HEK293 (cell line): Measurements from ENCODE around the gene FERD3L.

ENCODE experiments used
- CTCF ChIP-seq: fragments of 450-650 bp; formaldehyde crosslinking; IDR thresholded peaks from 2 replicates; pipeline ENCODE4 v1.5.1; 2016; ENCODE audit warnings: missing biosample characterization, missing genetic modification characterization
- ZNF184 ChIP-seq: fragments of 450-650 bp; IDR thresholded peaks from 2 replicates; pipeline ENCODE4 v1.5.1; 2018; ENCODE audit warnings: missing biosample characterization, mild to moderate bottlenecking, missing genetic modification characterization
- ZNF398 ChIP-seq: fragments of 450-650 bp; formaldehyde crosslinking; IDR thresholded peaks from 2 replicates; pipeline ENCODE4 v1.5.1; 2017; ENCODE audit warnings: missing biosample characterization, missing genetic modification characterization
- ZNF639 ChIP-seq: fragments of 450-650 bp; formaldehyde crosslinking; IDR thresholded peaks from 2 replicates; pipeline ENCODE4 v1.5.1; 2016; ENCODE audit warnings: missing biosample characterization, missing genetic modification characterization
- ZNF660 ChIP-seq: fragments of 450-650 bp; IDR thresholded peaks from 2 replicates; pipeline ENCODE4 v1.5.1; 2018; ENCODE audit warnings: missing biosample characterization, mild to moderate bottlenecking, missing genetic modification characterization
- TF ChIP-seq, protein P1 (sequence below): fragments of 450-650 bp; formaldehyde crosslinking; conservative IDR thresholded peaks from 2 replicates; pipeline ENCODE4 v1.5.1; 2016; ENCODE audit warnings: low read depth, missing biosample characterization, missing genetic modification characterization

- TF ChIP-seq ZNF398 (no peak), CTCF (tag by site-specific recombination) (no peak), ZNF639 (tag by site-specific recombination) (no peak), ZNF660 (tag by site-specific recombination) (no peak), ZNF184 (tag by site-specific recombination) (no peak)
- TF ChIP-seq, protein P1, sequence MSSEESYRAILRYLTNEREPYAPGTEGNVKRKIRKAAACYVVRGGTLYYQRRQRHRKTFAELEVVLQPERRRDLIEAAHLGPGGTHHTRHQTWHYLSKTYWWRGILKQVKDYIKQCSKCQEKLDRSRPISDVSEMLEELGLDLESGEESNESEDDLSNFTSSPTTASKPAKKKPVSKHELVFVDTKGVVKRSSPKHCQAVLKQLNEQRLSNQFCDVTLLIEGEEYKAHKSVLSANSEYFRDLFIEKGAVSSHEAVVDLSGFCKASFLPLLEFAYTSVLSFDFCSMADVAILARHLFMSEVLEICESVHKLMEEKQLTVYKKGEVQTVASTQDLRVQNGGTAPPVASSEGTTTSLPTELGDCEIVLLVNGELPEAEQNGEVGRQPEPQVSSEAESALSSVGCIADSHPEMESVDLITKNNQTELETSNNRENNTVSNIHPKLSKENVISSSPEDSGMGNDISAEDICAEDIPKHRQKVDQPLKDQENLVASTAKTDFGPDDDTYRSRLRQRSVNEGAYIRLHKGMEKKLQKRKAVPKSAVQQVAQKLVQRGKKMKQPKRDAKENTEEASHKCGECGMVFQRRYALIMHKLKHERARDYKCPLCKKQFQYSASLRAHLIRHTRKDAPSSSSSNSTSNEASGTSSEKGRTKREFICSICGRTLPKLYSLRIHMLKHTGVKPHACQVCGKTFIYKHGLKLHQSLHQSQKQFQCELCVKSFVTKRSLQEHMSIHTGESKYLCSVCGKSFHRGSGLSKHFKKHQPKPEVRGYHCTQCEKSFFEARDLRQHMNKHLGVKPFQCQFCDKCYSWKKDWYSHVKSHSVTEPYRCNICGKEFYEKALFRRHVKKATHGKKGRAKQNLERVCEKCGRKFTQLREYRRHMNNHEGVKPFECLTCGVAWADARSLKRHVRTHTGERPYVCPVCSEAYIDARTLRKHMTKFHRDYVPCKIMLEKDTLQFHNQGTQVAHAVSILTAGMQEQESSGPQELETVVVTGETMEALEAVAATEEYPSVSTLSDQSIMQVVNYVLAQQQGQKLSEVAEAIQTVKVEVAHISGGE (tag by site-specific recombination) = no peak
Measured at GRCh38 chr7:19101472-19101871, 43.7 kb downstream of the FERD3L start.
